Measurements from ENCODE around the gene TUBGCP4.

DNA sequence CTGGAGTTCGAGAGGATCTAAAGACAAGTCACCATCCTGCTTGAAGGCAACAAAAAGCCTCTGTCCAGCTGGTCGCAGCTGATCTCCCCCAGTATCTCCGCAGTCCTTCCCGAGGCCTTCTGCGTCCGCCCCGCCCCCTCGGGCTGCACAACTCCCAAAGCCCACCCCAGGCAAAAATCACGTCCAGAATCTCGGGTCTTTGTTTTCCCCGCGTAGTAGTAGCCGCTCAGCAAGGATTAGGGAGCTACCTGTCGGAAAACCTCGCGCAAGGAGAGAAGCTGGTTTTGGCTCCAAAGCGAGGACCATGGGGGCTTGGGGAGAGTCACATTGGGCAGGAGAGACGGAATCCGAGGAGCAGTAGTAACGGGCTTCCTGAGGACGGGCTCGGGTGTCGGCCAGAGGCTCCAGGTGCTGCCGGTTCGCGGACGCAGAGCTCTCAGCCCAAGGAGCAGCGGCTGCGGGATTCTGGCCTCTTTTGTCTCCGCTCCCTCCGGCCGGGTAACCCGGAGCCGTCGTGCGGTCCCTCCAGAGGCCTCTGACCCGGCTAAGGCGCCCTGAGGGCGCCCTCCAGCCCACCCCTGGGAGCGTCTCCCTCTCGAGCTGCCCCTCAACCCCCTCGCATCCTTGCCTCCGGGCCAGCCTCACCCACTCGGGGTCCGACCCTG lies 459 bp upstream of the TUBGCP4 start:
- TF ChIP-seq TAF1 (IDR thresholded peaks at IDR 0.05; ENCODE audit: borderline replicate concordance, low read depth, low read length): no peak
- TF ChIP-seq HCFC1 (IDR thresholded peaks at IDR 0.05; ENCODE audit: low read length): no peak
- TF ChIP-seq, protein P1, sequence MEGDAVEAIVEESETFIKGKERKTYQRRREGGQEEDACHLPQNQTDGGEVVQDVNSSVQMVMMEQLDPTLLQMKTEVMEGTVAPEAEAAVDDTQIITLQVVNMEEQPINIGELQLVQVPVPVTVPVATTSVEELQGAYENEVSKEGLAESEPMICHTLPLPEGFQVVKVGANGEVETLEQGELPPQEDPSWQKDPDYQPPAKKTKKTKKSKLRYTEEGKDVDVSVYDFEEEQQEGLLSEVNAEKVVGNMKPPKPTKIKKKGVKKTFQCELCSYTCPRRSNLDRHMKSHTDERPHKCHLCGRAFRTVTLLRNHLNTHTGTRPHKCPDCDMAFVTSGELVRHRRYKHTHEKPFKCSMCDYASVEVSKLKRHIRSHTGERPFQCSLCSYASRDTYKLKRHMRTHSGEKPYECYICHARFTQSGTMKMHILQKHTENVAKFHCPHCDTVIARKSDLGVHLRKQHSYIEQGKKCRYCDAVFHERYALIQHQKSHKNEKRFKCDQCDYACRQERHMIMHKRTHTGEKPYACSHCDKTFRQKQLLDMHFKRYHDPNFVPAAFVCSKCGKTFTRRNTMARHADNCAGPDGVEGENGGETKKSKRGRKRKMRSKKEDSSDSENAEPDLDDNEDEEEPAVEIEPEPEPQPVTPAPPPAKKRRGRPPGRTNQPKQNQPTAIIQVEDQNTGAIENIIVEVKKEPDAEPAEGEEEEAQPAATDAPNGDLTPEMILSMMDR (IDR thresholded peaks at IDR 0.05 in 2 of 3, conservative IDR thresholded peaks at IDR 0.05 in 1 of 3; ENCODE audit: control insufficient read depth in 2 of 3, extremely low read depth in 1 of 3, insufficient read depth in 1 of 3, low read depth in 3 of 3, low read length in 3 of 3): no peak
- TF ChIP-seq ZNF384 (IDR thresholded peaks at IDR 0.05; ENCODE audit: borderline replicate concordance, low read depth, low read length): no peak

Data from GM12878 (cell line).